ENCODE data around the gene DCTD. TPM values are rescaled to one million over a fixed set of nuclear protein-coding genes. Genes with fewer than 3 reads are reported as not detected.

The DCTD gene
- total and polyA plus RNA-seq, 10 of the 15 experiments (the other 5 are each of a cell fraction or from before 2014, with no cell fraction given): 37.8 to 137 (median 92.1) TPM

DNA sequence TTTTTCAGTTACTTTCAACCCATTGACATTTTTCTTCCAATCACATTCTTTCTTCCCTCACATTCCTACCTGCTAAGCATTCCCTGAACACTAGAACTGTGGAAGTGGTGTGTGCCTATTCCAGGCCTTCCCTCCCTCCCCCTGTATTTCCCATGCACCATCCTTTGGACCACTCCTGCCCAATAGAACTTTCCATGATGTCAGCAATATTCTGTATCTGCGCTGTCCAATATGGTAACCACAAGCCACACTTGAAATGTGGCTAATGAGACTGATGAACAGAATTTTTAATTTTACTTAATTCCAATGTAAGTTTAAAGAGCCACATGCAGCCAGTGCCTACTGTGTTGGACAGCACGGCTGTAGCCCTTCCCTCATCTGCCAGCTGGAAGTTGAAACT, 57.5 kb downstream of the DCTD start:
- intact Hi-C loops (cut with micrococcal nuclease; ENCODE audit: unreplicated experiment): no loop called here
- Histone ChIP-seq H2AFZ (ENCODE audit: control insufficient read depth, low read depth, low read length) (no peak overlapping the region), H3K27me3 (replicated peaks in 1 of 2; ENCODE audit: control insufficient read depth in 2 of 2, insufficient read depth in 2 of 2, low read length in 1 of 2) (no peaks in the 10 kb centered on the region), H3K9ac (ENCODE audit: control insufficient read depth, insufficient read depth, low read length) (no peak overlapping the region), H3K4me2 (ENCODE audit: control insufficient read depth, insufficient read depth) (no peak overlapping the region), H3K36me3 (ENCODE audit: control insufficient read depth in 2 of 2, insufficient read depth in 2 of 2, low read length in 1 of 2) (no peaks in the 10 kb centered on the region), H3K4me3 (no peak overlapping the region), H3K79me2 (ENCODE audit: control insufficient read depth, insufficient read depth, low read length) (no peaks in the 10 kb centered on the region), H3K9me3 (replicated peaks; ENCODE audit: control insufficient read depth, insufficient read depth, low read length) (no peaks in the 10 kb centered on the region), H3K27ac (ENCODE audit: control insufficient read depth, insufficient read depth) (no peak overlapping the region), H4K20me1 (ENCODE audit: control insufficient read depth, insufficient read depth) (no peaks in the 10 kb centered on the region), H3K4me1 (ENCODE audit: control insufficient read depth, insufficient read depth, low read length) (no peaks in the 10 kb centered on the region)
- ATAC-seq (no peak), DNase-seq (ENCODE audit: low read depth, low spot score) (no peak), FAIRE-seq (no peak)
- in situ Hi-C loops (cut with MboI): no loop called here
- 72% methylated on average over 2 of the region's 2 CpGs for WGBS (ENCODE audit: insufficient coverage, insufficient replicate concordance, low lambda C conversion rate, missing lambda C conversion rate)
- ChIA-PET RAD21 (ENCODE audit: unreplicated experiment) (no interaction called here), CTCF (no interaction called here), SMC1A (ENCODE audit: uncharacterized antibody, unreplicated experiment) (no interaction called here), POLR2A (no interaction called here)
- no TSS peak for BruUV-seq (replicated peaks)
- TF ChIP-seq FOXM1 (IDR thresholded peaks at IDR 0.05; ENCODE audit: low read depth, low read length) (no peak), NFXL1 (IDR thresholded peaks at IDR 0.05; ENCODE audit: borderline replicate concordance) (no peak), LARP7 (IDR thresholded peaks at IDR 0.05) (no peak), POU2F2 (IDR thresholded peaks at IDR 0.05; ENCODE audit: borderline replicate concordance, low read depth, low read length) (no peak)

DNA sequence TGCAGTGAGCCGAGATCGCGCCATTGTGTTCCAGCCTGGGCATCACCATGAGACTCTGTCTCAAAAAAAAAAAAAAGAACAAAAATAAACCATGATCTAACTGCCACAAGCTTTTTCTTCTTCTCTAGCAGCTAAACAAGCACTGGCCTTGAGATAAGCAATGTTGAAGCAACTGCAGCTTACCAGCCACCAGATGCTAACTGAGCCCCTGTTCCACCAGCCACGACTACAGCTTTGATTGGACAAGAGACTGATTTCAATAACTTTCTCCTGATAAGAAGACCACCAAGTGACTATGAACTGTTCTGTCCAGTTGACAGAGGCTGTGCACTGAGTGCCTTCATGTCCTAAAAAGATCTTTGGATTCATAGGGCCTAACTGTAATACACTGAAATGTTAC, 58.5 kb downstream of the DCTD start:
- RAD21 ChIA-PET (ENCODE audit: unreplicated experiment): interaction anchor here (0.6 kb wide), 1 partner anchor 1612 kb away, joined by 3 read pairs; no protein-coding TSS in a partner anchor
- Histone ChIP-seq H3K36me3 (ENCODE audit: control insufficient read depth in 2 of 2, insufficient read depth in 2 of 2, low read length in 1 of 2) (no peaks in the 10 kb centered on the region), H3K79me2 (ENCODE audit: control insufficient read depth, insufficient read depth, low read length) (no peaks in the 10 kb centered on the region), H4K20me1 (ENCODE audit: control insufficient read depth, insufficient read depth) (no peaks in the 10 kb centered on the region), H3K9ac (ENCODE audit: control insufficient read depth, insufficient read depth, low read length) (no peak overlapping the region), H3K27me3 (replicated peaks in 1 of 2; ENCODE audit: control insufficient read depth in 2 of 2, insufficient read depth in 2 of 2, low read length in 1 of 2) (no peaks in the 10 kb centered on the region), H3K4me2 (ENCODE audit: control insufficient read depth, insufficient read depth) (no peak overlapping the region), H3K27ac (ENCODE audit: control insufficient read depth, insufficient read depth) (no peak overlapping the region), H3K9me3 (replicated peaks; ENCODE audit: control insufficient read depth, insufficient read depth, low read length) (no peaks in the 10 kb centered on the region), H2AFZ (ENCODE audit: control insufficient read depth, low read depth, low read length) (no peak overlapping the region), H3K4me3 (no peak overlapping the region), H3K4me1 (ENCODE audit: control insufficient read depth, insufficient read depth, low read length) (no peaks in the 10 kb centered on the region)
- ATAC-seq (no peak), FAIRE-seq (no peak), DNase-seq (ENCODE audit: low read depth, low spot score) (no peak)
- in situ Hi-C loops (cut with MboI) (no loop called here), intact Hi-C loops (cut with micrococcal nuclease; ENCODE audit: unreplicated experiment) (no loop called here)
- 72% methylated on average over 3 of the region's 4 CpGs for WGBS (ENCODE audit: insufficient coverage, insufficient replicate concordance, low lambda C conversion rate, missing lambda C conversion rate)
- CTCF ChIA-PET: interaction anchor here (1.3 kb wide), 1 partner anchor 66 kb away, joined by 4 read pairs; no protein-coding TSS in a partner anchor
- no TSS peak for BruUV-seq (replicated peaks)
- SMC1A ChIA-PET (ENCODE audit: uncharacterized antibody, unreplicated experiment): interaction anchor here (1.0 kb wide), 1 partner anchor 54 kb away, joined by 3 read pairs; no protein-coding TSS in a partner anchor
- POLR2A ChIA-PET: no interaction called here
- TF ChIP-seq, protein P1, sequence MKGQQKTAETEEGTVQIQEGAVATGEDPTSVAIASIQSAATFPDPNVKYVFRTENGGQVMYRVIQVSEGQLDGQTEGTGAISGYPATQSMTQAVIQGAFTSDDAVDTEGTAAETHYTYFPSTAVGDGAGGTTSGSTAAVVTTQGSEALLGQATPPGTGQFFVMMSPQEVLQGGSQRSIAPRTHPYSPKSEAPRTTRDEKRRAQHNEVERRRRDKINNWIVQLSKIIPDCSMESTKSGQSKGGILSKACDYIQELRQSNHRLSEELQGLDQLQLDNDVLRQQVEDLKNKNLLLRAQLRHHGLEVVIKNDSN (IDR thresholded peaks at IDR 0.05; ENCODE audit: borderline replicate concordance, extremely low read length, insufficient read depth, low read depth, low read length): no peak
- TF ChIP-seq DPF2 (IDR thresholded peaks at IDR 0.05) (no peak), ZNF217 (IDR thresholded peaks at IDR 0.05) (no peak), SMC3 (IDR thresholded peaks at IDR 0.05; ENCODE audit: borderline replicate concordance, low read length) (no peak), SMAD1 (IDR thresholded peaks at IDR 0.05; ENCODE audit: low read depth, partially characterized antibody) (no peak), KLF5 (IDR thresholded peaks at IDR 0.05; ENCODE audit: partially characterized antibody) (no peak), BCL11A (IDR thresholded peaks at IDR 0.05; ENCODE audit: low read depth, low read length) (no peak), PML (IDR thresholded peaks at IDR 0.05; ENCODE audit: low read length) (no peak), NFIC (IDR thresholded peaks at IDR 0.05; ENCODE audit: low read depth, low read length) (no peak)
- TF ChIP-seq, protein P2, sequence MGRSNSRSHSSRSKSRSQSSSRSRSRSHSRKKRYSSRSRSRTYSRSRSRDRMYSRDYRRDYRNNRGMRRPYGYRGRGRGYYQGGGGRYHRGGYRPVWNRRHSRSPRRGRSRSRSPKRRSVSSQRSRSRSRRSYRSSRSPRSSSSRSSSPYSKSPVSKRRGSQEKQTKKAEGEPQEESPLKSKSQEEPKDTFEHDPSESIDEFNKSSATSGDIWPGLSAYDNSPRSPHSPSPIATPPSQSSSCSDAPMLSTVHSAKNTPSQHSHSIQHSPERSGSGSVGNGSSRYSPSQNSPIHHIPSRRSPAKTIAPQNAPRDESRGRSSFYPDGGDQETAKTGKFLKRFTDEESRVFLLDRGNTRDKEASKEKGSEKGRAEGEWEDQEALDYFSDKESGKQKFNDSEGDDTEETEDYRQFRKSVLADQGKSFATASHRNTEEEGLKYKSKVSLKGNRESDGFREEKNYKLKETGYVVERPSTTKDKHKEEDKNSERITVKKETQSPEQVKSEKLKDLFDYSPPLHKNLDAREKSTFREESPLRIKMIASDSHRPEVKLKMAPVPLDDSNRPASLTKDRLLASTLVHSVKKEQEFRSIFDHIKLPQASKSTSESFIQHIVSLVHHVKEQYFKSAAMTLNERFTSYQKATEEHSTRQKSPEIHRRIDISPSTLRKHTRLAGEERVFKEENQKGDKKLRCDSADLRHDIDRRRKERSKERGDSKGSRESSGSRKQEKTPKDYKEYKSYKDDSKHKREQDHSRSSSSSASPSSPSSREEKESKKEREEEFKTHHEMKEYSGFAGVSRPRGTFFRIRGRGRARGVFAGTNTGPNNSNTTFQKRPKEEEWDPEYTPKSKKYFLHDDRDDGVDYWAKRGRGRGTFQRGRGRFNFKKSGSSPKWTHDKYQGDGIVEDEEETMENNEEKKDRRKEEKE (IDR thresholded peaks at IDR 0.05): no peak
- TF ChIP-seq, protein P3, sequence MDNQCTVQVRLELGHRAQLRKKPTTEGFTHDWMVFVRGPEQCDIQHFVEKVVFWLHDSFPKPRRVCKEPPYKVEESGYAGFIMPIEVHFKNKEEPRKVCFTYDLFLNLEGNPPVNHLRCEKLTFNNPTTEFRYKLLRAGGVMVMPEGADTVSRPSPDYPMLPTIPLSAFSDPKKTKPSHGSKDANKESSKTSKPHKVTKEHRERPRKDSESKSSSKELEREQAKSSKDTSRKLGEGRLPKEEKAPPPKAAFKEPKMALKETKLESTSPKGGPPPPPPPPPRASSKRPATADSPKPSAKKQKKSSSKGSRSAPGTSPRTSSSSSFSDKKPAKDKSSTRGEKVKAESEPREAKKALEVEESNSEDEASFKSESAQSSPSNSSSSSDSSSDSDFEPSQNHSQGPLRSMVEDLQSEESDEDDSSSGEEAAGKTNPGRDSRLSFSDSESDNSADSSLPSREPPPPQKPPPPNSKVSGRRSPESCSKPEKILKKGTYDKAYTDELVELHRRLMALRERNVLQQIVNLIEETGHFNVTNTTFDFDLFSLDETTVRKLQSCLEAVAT (IDR thresholded peaks at IDR 0.05): no peak
